K562 (cell line): ENCODE results near the gene ORAI1. TPM values are rescaled to one million over a fixed set of nuclear protein-coding genes. Genes with fewer than 3 reads are reported as not detected.

Experiments
- ATAC-seq: fragments of 200-7000 bp; cut with Tn5 transposase; 3 replicates; pipeline ENCODE4 v1.9.1; 2020; ENCODE audit warnings: moderate library complexity
- BruUV-seq: library from RNA; stranded (reverse); fragments of 400-500 nt; replicated peaks from 2 replicates; lab custom pipeline; 2021; lab: Mats Ljungman, UMichigan
- CTCF ChIA-PET: fragments of 300-600 bp; formaldehyde crosslinking; extraction: SDS; loops from one replicate; lab custom pipeline; 2021; ENCODE audit warnings: low intra/inter-chr PET ratio; lab: Yijun Ruan, JAX
- POLR2A ChIA-PET: fragments of 300-600, 350-650 bp; sonication (Branson Sonifier 250); formaldehyde crosslinking; extraction: SDS; loops from one replicate; lab custom pipeline; 2021; ENCODE audit warnings: antibody characterized with exemption, inconsistent platforms; lab: Yijun Ruan, JAX
- DNase-seq, 4 experiments: peaks; one replicate each; pipeline versions ENCODE4 v3.0.0 to v3.0.0-alpha.2; 2011 to 2018; ENCODE audit warnings: low spot score in 3 of 4, mixed read lengths in 3 of 4; ENCODE audit errors: extremely low read depth in 1 of 4
- FAIRE-seq: peaks from 2 replicates; lab custom pipeline; 2011; peaks lifted over from hg19 to GRCh38; lab: Jason Lieb, UNC
- H2AFZ ChIP-seq: 2 replicates; pipeline ENCODE4 v1.6.0; 2011; ENCODE audit warnings: low read depth, low read length, control low read depth, inconsistent platforms
- H3K27ac ChIP-seq: fragments of 200-600 bp; 3 replicates; pipeline ENCODE4 v1.8.0; 2011; ENCODE audit warnings: low read depth, mild to moderate bottlenecking, control low read depth, inconsistent platforms, low read length, moderate library complexity, mixed read lengths; ENCODE audit errors: extremely low read depth
- H3K27me3 ChIP-seq, 2 experiments: fragments of 300-600 bp in 1 of 2; 2 replicates in 1 of 2; 3 replicates in 1 of 2; pipeline versions ENCODE4 v1.6.0 to v1.8.0; 2011; ENCODE audit warnings: inconsistent platforms in 2 of 2, low read length in 2 of 2, mild to moderate bottlenecking in 1 of 2, mixed read lengths in 1 of 2, moderate library complexity in 1 of 2; ENCODE audit not compliant: control insufficient read depth in 2 of 2, insufficient read depth in 2 of 2
- H3K36me3 ChIP-seq: fragments of 300-600 bp; 3 replicates; pipeline ENCODE4 v1.8.0; 2011; ENCODE audit warnings: mild to moderate bottlenecking, low read length, inconsistent platforms; ENCODE audit not compliant: control insufficient read depth, insufficient read depth
- H3K4me1 ChIP-seq, 2 experiments: fragments of 200-600 bp in 1 of 2; replicated peaks in 1 of 2; 2 replicates in 1 of 2; 3 replicates in 1 of 2; pipeline versions ENCODE4 v1.5.1 to v1.8.0; 2011; ENCODE audit warnings: inconsistent platforms in 2 of 2, low read length in 2 of 2, mild to moderate bottlenecking in 1 of 2, mixed read lengths in 1 of 2, moderate library complexity in 1 of 2; ENCODE audit not compliant: control insufficient read depth in 2 of 2, insufficient read depth in 2 of 2
- H3K4me2 ChIP-seq: 2 replicates; pipeline ENCODE4 v1.6.1; 2011; ENCODE audit warnings: low read length, control low read depth, inconsistent platforms, mixed read lengths; ENCODE audit not compliant: insufficient read depth
- H3K4me3 ChIP-seq: fragments of 200-600 bp; sonication (generic), shearing (Covaris generic); 2 replicates; pipeline ENCODE4 v1.5.1; 2016; ENCODE audit warnings: control low read depth, inconsistent platforms
- H3K79me2 ChIP-seq: fragments of 200-600 bp; 3 replicates; pipeline ENCODE4 v1.8.0; 2011; ENCODE audit warnings: low read length, inconsistent platforms; ENCODE audit not compliant: control insufficient read depth, insufficient read depth
- H3K9ac ChIP-seq, 2 experiments: 2 replicates each; pipeline versions ENCODE4 v1.6.0 to v1.6.1; 2011; ENCODE audit warnings: low read depth in 2 of 2, low read length in 2 of 2, control low read depth in 1 of 2, inconsistent platforms in 1 of 2, mild to moderate bottlenecking in 1 of 2, mixed read lengths in 1 of 2; ENCODE audit not compliant: insufficient read depth in 1 of 2
- H3K9me1 ChIP-seq: one replicate; pipeline ENCODE4 v1.6.0; 2011; ENCODE audit warnings: inconsistent platforms, mild to moderate bottlenecking, low read length, moderate library complexity; ENCODE audit not compliant: control insufficient read depth, insufficient read depth
- H3K9me3 ChIP-seq: replicated peaks from 2 replicates; pipeline ENCODE4 v1.5.1; 2011; ENCODE audit warnings: low read depth, low read length, inconsistent platforms; ENCODE audit not compliant: control insufficient read depth, insufficient read depth
- H4K20me1 ChIP-seq: replicated peaks from 2 replicates; pipeline ENCODE4 v1.6.1; 2011; ENCODE audit warnings: low read length, inconsistent platforms, mixed read lengths; ENCODE audit not compliant: control insufficient read depth, insufficient read depth
- BMI1 ChIP-seq: fragments of 150-350 bp; IDR thresholded peaks from 2 replicates; pipeline ENCODE4 v1.6.1; 2014; ENCODE audit warnings: low read length
- CBFA2T3 ChIP-seq: fragments of 450-650 bp; IDR thresholded peaks from 2 replicates; pipeline ENCODE4 v1.6.1; 2017
- E2F5 ChIP-seq: sonication (generic); formaldehyde crosslinking; IDR thresholded peaks from 2 replicates; pipeline ENCODE4 v1.8.0; 2022; ENCODE audit warnings: mild to moderate bottlenecking, missing genetic modification reagents
- HNRNPH1 ChIP-seq: fragments of 200-400 bp; formaldehyde crosslinking; optimal IDR thresholded peaks from 2 replicates; pipeline ENCODE3; 2017; ENCODE audit warnings: low read depth, mild to moderate bottlenecking, low read length, moderate library complexity
- L3MBTL2 ChIP-seq: fragments of 450-650 bp; IDR thresholded peaks from 2 replicates; pipeline ENCODE4 v1.6.1; 2016; ENCODE audit warnings: mild to moderate bottlenecking, moderate library complexity
- LCOR ChIP-seq: sonication (generic); formaldehyde crosslinking; IDR thresholded peaks from 2 replicates; pipeline ENCODE4 v1.8.0; 2022; ENCODE audit warnings: mild to moderate bottlenecking, missing genetic modification reagents
- NCOA4 ChIP-seq: fragments of 450-650 bp; IDR thresholded peaks from 2 replicates; pipeline ENCODE4 v1.6.1; 2018; ENCODE audit warnings: mild to moderate bottlenecking; ENCODE audit not compliant: partially characterized antibody
- NFATC3 ChIP-seq: fragments of 450-650 bp; IDR thresholded peaks from 2 replicates; pipeline ENCODE4 v1.6.1; 2017; ENCODE audit warnings: mild to moderate bottlenecking
- NFXL1 ChIP-seq: fragments of 450-650 bp; formaldehyde crosslinking; IDR thresholded peaks from 2 replicates; pipeline ENCODE4 v1.4.0; 2021; ENCODE audit warnings: mild to moderate bottlenecking
- PRDM10 ChIP-seq: fragments of 450-650 bp; IDR thresholded peaks from 2 replicates; pipeline ENCODE4 v1.6.1; 2018; ENCODE audit not compliant: partially characterized antibody
- SP1 ChIP-seq: sonication (generic); formaldehyde crosslinking; IDR thresholded peaks from 2 replicates; pipeline ENCODE4 v1.8.1; 2022; ENCODE audit warnings: mild to moderate bottlenecking, missing genetic modification reagents
- TAL1 ChIP-seq: fragments of 450-650 bp; IDR thresholded peaks from 2 replicates; pipeline ENCODE4 v1.6.1; 2016; ENCODE audit warnings: mild to moderate bottlenecking
- ZC3H8 ChIP-seq: fragments of 450-650 bp; IDR thresholded peaks from 2 replicates; pipeline ENCODE4 v1.6.1; 2017
- ZNF507 ChIP-seq: conservative IDR thresholded peaks from 2 replicates; pipeline ENCODE4 v1.6.1; 2017; ENCODE audit warnings: missing genetic modification characterization, missing compliant biosample characterization
- ZNF592 ChIP-seq: fragments of 450-650 bp; IDR thresholded peaks from 2 replicates; pipeline ENCODE4 v1.6.1; 2017; ENCODE audit warnings: antibody characterized with exemption, mild to moderate bottlenecking
- ZNF76 ChIP-seq: fragments of 250-450 bp; sonication (Bioruptor Pico); IDR thresholded peaks from 2 replicates; pipeline ENCODE4 v1.4.0; 2020; ENCODE audit warnings: mild to moderate bottlenecking, moderate library complexity, borderline replicate concordance
- WGBS: fragments of 100-300 bp; shearing (Covaris generic); methylation state at CpG from one replicate; pipeline ENCODE4 v1.1.6; 2016; ENCODE audit warnings: low coverage, mixed read lengths; ENCODE audit not compliant: insufficient coverage; ENCODE audit errors: missing lambda C conversion rate; 5-methylcytosine and 5-hydroxymethylcytosine counted together
- in situ Hi-C: fragments of 300-500 bp; cut with MboI; formaldehyde crosslinking; loops from 4 replicates; pipeline ENCODE4 v1.15.0; 2018; ENCODE audit warnings: inconsistent platforms, mixed read lengths
- intact Hi-C: fragments of 100-400 bp; cut with micrococcal nuclease; formaldehyde crosslinking; loops from 2 replicates; pipeline ENCODE4 v1.14.2; 2022
- polyA plus RNA-seq, 8 experiments: library from polyadenylated mRNA; depleted of rRNA in 4 of 8; stranded (reverse) in 5 of 8; unstranded in 3 of 8; fragments of >200 nt; fragmentation: Nextera tagmentation in 2 of 8; fragmentation: Illumina TruSeq in 1 of 8; extraction: Ambion mirVana in 2 of 8; extraction: Trizol in 1 of 8; gene quantifications; 2 replicates each; pipeline versions ENCODE4 v1.2.1 to v1.2.3, GENCODE V29; 2011 to 2014; ENCODE audit warnings: inconsistent platforms in 1 of 8, missing spikeins in 1 of 8
- total RNA-seq, 7 experiments: library from RNA; depleted of rRNA in 6 of 7; stranded (reverse); fragments of >200 nt in 6 of 7; fragmentation: Illumina TruSeq in 2 of 7; extraction: Trizol in 2 of 7; gene quantifications; 2 replicates each; pipeline versions ENCODE4 v1.2.1 to v1.2.3, GENCODE V29; 2011 to 2021; ENCODE audit warnings: low replicate concordance in 1 of 7

Gene ORAI1
- total and polyA plus RNA-seq, 9 of the 15 experiments (the other 6 are each of a cell fraction or from before 2014, with no cell fraction given), result 2.6 to 23.8 (median 9.3) TPM

- H3K9me3 ChIP-seq, result no peaks in the 10 kb centered on the region
- no peaks in the 10 kb centered on the region for H3K27me3 ChIP-seq
- H3K9ac ChIP-seq, result peak overlapping the region; percentile 42 to 57; a peak in 3 of 4 replicates
- peaks cover 3 to 11% of the 10 kb centered on the region in 2 experiments; a peak in 4 of 5 replicates for H3K4me1 ChIP-seq
- H3K4me3 ChIP-seq, result no peak overlapping the region
- no peaks in the 10 kb centered on the region for H3K79me2 ChIP-seq
- WGBS, result 11% methylated on average over 9 of the region's 10 CpGs
- peak overlapping the region; percentile 78 for H2AFZ ChIP-seq
- no TSS peak for BruUV-seq
- ChIA-PET POLR2A (no interaction called here), CTCF (interaction anchor here (0.6 kb wide), 1 partner anchor 67 kb away, joined by 6 read pairs; no protein-coding TSS in a partner anchor)
- H3K27ac ChIP-seq, result peak overlapping the region; percentile 65
- FAIRE-seq, result no peak
- in situ Hi-C loops (no loop called here), intact Hi-C loops (no loop called here)
- no peaks in the 10 kb centered on the region for H3K36me3 ChIP-seq
- DNase-seq, result peak in 1 of 4 experiments; percentile 47
- no peaks in the 10 kb centered on the region for H4K20me1 ChIP-seq
- H3K9me1 ChIP-seq, result no peaks in the 10 kb centered on the region
- H3K4me2 ChIP-seq, result peak overlapping the region; percentile 66
- ATAC-seq, result peak; percentile 49
- TF ChIP-seq L3MBTL2 (no peak), TAL1 (no peak), PRDM10 (peak; percentile 6), NCOA4 (no peak), NFATC3 (no peak), BMI1 (no peak), NFXL1 (CRISPR knock-in tag) (no peak), HNRNPH1 (no peak), ZNF76 (CRISPR knock-in tag) (no peak), ZNF507 (tag) (no peak), ZC3H8 (no peak), SP1 (CRISPR knock-in tag) (no peak), E2F5 (CRISPR knock-in tag) (no peak), ZNF592 (no peak), CBFA2T3 (peak; percentile 32; the same call in 1 of the 2 replicates), LCOR (CRISPR knock-in tag) (no peak)
These were observed 35.7 kb upstream of the ORAI1 start for GRCh38 chr12:121590476-121591143.
